A673 (cell line): ENCODE data around the gene ZSWIM8.

Source experiments
- CTCF ChIP-seq: fragments of 300-800, 200-600 bp; sonication (generic); conservative IDR thresholded peaks from 2 replicates; pipeline ENCODE4 v1.5.1; 2017; ENCODE audit warnings: low read depth, mild to moderate bottlenecking, antibody characterized with exemption, low read length, moderate library complexity, mixed read lengths
- EZH2 ChIP-seq: fragments of 200-600 bp; sonication (generic); IDR thresholded peaks from 2 replicates; pipeline ENCODE4 v1.6.1; 2017; ENCODE audit warnings: borderline replicate concordance, low read depth, mild to moderate bottlenecking, mixed read lengths, antibody characterized with exemption, low read length; ENCODE audit not compliant: poor library complexity, severe bottlenecking

GRCh38 chr10:73828161-73828560 lies 42.8 kb downstream of the ZSWIM8 start:
- no peak for TF ChIP-seq CTCF
- TF ChIP-seq EZH2, result no peak
